Loucy (cell line): Measurements from ENCODE around the gene CETN3.

ENCODE experiments used
- EZH2phosphoT487 ChIP-seq: fragments of 200-600 bp; IDR thresholded peaks from 2 replicates; pipeline ENCODE4 v1.6.1; 2018; ENCODE audit warnings: antibody characterized with exemption, mild to moderate bottlenecking, moderate library complexity, borderline replicate concordance
- TF ChIP-seq, protein P1 (sequence below): fragments of 200-600 bp; sonication (generic); conservative IDR thresholded peaks from 2 replicates; pipeline ENCODE4 v1.5.1; 2014; ENCODE audit warnings: mild to moderate bottlenecking, antibody characterized with exemption, low read length

DNA sequence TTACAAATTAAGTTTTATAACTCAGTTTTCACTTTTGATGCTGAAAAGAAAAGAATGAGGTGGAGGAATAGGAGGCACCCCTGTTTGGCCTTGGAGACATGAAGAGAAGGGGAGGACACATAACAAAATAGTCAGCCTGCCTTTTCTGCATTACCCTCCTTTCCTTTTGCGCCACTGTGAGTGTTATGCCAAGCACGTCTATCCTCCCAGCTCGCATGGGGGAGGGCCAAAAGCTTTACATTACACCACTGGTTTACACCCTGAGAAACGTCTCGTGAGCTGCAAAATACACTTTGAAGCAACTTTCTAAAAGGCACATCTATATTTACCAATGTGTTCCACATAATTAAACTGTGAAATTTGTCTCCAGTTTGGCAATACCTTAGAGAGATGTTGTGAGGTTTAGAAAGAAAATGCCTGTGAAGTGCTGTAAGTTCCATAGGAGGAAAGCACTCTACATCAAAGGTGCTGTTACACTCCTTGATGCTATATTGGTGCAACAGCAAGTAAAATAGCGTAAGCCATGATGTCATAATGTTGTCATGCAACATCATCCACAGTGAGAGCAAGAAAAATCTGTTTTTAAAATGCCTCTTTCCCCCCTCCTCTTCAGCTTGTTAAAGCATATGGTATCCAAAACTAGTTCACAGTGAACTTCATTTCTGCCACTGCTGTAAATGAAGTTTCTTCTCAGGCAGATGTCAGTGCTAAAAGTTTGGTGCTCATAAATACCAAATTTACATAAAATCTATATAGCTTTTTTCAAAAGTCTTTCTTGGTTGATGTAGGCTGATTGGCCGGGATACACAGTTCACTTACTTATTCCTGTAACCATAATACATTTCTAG lies 50.3 kb downstream of the CETN3 start:
- TF ChIP-seq, protein P1, sequence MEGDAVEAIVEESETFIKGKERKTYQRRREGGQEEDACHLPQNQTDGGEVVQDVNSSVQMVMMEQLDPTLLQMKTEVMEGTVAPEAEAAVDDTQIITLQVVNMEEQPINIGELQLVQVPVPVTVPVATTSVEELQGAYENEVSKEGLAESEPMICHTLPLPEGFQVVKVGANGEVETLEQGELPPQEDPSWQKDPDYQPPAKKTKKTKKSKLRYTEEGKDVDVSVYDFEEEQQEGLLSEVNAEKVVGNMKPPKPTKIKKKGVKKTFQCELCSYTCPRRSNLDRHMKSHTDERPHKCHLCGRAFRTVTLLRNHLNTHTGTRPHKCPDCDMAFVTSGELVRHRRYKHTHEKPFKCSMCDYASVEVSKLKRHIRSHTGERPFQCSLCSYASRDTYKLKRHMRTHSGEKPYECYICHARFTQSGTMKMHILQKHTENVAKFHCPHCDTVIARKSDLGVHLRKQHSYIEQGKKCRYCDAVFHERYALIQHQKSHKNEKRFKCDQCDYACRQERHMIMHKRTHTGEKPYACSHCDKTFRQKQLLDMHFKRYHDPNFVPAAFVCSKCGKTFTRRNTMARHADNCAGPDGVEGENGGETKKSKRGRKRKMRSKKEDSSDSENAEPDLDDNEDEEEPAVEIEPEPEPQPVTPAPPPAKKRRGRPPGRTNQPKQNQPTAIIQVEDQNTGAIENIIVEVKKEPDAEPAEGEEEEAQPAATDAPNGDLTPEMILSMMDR, result no peak
- TF ChIP-seq EZH2phosphoT487, result no peak
